Measurements from ENCODE around the gene SUPT3H.

Gene SUPT3H

DNA sequence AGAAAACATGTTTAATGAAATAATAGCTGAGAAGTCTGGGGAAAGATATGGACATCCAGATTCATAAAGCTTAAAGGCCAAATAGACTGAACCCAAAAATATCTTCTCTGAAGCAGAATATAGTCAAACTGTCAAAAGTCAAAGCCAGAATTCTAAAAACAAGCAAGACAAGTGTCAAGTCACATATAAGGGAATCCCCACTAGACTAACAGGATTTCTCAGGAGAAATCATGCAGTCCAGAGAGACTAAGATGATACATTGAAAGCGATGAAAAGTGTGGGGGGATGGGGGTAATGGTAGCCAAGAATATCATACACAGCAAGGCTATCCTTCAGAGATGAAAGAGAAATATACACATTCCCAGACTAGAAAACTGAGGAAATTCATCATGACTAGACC, 162.0 kb downstream of the SUPT3H start:
- Histone ChIP-seq H3K27ac (no peak overlapping the region), H3K36me3 (peaks cover 0 to 10% (median 0%) of the 10 kb centered on the region in 3 donors), H3K9me3 (peaks cover 0 to 21% (median 4%) of the 10 kb centered on the region in 3 donors), H3K4me1 (no peaks in the 10 kb centered on the region), H3K27me3 (no peaks in the 10 kb centered on the region), H3K4me3 (no peak overlapping the region)
- DNase-seq, result no peak
- TF ChIP-seq, protein P1, sequence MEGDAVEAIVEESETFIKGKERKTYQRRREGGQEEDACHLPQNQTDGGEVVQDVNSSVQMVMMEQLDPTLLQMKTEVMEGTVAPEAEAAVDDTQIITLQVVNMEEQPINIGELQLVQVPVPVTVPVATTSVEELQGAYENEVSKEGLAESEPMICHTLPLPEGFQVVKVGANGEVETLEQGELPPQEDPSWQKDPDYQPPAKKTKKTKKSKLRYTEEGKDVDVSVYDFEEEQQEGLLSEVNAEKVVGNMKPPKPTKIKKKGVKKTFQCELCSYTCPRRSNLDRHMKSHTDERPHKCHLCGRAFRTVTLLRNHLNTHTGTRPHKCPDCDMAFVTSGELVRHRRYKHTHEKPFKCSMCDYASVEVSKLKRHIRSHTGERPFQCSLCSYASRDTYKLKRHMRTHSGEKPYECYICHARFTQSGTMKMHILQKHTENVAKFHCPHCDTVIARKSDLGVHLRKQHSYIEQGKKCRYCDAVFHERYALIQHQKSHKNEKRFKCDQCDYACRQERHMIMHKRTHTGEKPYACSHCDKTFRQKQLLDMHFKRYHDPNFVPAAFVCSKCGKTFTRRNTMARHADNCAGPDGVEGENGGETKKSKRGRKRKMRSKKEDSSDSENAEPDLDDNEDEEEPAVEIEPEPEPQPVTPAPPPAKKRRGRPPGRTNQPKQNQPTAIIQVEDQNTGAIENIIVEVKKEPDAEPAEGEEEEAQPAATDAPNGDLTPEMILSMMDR (IDR thresholded peaks at IDR 0.05), result no peak
- intact Hi-C loops (cut with DNase I; ENCODE audit: low total_unique reads), result no loop called here

DNA sequence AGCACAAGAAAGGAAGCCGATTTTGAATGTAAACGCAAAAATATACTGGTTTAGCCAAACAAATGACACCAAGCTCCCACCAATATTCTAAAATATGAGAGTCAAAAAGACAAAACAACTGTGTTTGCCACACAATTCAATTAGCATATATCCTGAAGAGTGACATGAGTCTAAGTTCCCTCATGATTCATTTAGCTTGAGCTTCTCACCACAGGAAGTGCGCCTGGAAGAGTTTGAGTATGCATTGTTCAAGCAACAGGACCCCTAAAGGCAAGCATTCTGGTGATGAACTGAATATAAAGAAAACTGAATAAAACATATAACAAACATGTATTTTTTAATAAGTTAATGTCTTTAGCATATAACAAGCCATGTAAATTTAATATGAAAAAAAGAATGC, 164.8 kb downstream of the SUPT3H start:
- TF ChIP-seq, protein P1 (IDR thresholded peaks at IDR 0.05), result no peak
- no peaks in the 10 kb centered on the region for H3K4me1 ChIP-seq
- intact Hi-C loops (cut with DNase I; ENCODE audit: low total_unique reads), result no loop called here
- peaks cover 0 to 42% (median 4%) of the 10 kb centered on the region in 3 donors for H3K9me3 ChIP-seq
- H3K36me3 ChIP-seq, result peaks cover 0 to 15% (median 0%) of the 10 kb centered on the region in 3 donors
- H3K27ac ChIP-seq, result no peak overlapping the region
- H3K4me3 ChIP-seq, result no peak overlapping the region
- no peak for DNase-seq
- H3K27me3 ChIP-seq, result no peaks in the 10 kb centered on the region

DNA sequence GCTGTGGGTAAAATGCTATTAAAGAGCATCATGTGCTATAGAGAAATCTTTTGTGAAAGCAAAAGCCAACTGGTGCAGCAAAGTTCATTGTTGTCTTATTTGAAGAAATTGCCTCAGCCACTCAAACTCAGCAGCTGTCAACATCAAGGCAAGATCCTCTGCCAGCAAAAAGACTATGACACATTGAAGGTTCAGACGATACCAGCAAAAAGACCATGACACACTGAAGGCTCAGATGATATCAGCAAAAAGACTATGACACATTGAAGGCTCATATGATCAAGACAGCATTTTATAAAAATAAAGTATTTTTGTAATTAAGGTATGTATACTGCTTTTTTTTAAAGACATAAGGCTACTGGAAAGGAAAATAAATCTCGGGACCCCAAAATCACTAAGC, 168.0 kb downstream of the SUPT3H start:
- H3K9me3 ChIP-seq, result peaks cover 0 to 24% (median 1%) of the 10 kb centered on the region in 3 donors
- H3K27ac ChIP-seq, result no peak overlapping the region
- no peaks in the 10 kb centered on the region for H3K27me3 ChIP-seq
- no peak for DNase-seq
- H3K36me3 ChIP-seq, result peaks cover 0 to 10% (median 0%) of the 10 kb centered on the region in 3 donors
- no peak overlapping the region for H3K4me3 ChIP-seq
- TF ChIP-seq, protein P1 (IDR thresholded peaks at IDR 0.05), result no peak
- H3K4me1 ChIP-seq, result no peaks in the 10 kb centered on the region
- intact Hi-C loops (cut with DNase I; ENCODE audit: low total_unique reads), result no loop called here

DNA sequence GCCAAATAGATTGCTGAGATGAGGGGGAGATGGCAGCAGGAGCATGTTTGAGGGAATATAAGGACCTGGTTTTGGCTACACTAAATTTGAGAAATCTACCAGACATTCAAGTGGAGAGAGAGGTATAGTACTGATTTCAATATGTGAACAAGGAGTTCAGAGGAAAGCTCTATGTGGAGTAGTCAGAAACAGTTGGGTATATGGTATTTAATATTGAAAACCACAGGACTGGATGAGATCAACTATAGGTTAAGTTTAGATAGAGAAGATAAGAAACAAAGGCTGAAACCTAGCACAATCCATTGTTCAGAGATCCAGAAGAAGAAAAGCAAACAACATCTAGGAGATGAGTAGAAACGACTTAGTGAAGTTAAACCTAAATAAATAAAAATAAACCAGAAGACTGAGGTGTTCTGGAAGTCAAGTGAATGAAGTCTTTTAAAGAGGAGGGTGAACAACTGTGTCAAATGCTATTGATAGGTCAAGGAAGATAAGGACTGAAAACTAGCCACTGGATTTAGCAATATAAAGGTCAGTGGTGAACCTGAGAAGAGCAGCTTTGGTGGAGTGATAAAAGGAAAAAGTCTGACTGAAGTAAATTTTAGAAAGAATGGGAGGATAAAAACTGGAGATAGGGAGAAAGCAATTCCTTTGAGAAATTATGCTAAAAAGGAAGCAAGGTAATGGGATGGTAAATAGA, 170.8 kb downstream of the SUPT3H start:
- intact Hi-C loops (cut with DNase I; ENCODE audit: low total_unique reads), result no loop called here

DNA sequence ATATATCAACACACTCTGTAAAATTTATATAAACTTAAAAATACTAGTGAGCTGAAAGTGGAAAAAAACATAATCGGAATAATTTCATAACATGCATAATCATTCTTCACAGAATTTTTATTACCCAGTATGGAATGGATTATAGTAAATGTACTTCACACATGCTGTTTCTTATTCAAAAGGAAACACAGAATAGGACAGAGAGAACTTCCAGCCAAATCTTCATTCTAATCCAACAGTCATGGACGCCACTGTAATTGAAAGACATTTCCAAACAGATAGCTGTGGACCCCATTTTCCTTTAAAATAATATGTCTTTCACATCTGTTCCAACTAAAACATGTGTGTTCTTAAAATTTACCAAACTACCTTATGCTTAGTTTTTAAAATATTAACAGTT, 176.2 kb downstream of the SUPT3H start:
- no peak overlapping the region for H3K4me3 ChIP-seq
- TF ChIP-seq, protein P1 (IDR thresholded peaks at IDR 0.05), result no peak
- H3K36me3 ChIP-seq, result no peaks in the 10 kb centered on the region
- no peaks in the 10 kb centered on the region for H3K4me1 ChIP-seq
- intact Hi-C loops (cut with DNase I; ENCODE audit: low total_unique reads), result no loop called here
- no peak overlapping the region for H3K27ac ChIP-seq
- H3K27me3 ChIP-seq, result no peaks in the 10 kb centered on the region
- no peak for DNase-seq
- H3K9me3 ChIP-seq, result no peaks in the 10 kb centered on the region

More for the DNA sequence above, 170.8 kb downstream of the SUPT3H start:
- Histone ChIP-seq H3K4me1 (no peaks in the 10 kb centered on the region), H3K36me3 (peaks cover 0 to 6% (median 0%) of the 10 kb centered on the region in 3 donors), H3K27me3 (no peaks in the 10 kb centered on the region), H3K9me3 (peaks cover 0 to 21% (median 0%) of the 10 kb centered on the region in 3 donors), H3K27ac (no peak overlapping the region), H3K4me3 (no peak overlapping the region)
- TF ChIP-seq, protein P1 (IDR thresholded peaks at IDR 0.05), result no peak
- no peak for DNase-seq

Data from tibial artery (tissue), 4 donors.